CD4-positive, CD25-positive, alpha-beta regulatory T cell (primary cell): ENCODE results near the gene SLC51A. TPM values are rescaled to one million over a fixed set of nuclear protein-coding genes. Genes with fewer than 3 reads are reported as not detected.
"Not testable (repeated sequence)": the region's sequence is repeated elsewhere in the genome, so short reads cannot be mapped to it uniquely, and the experiment has no call there.

Experiments
- ATAC-seq, 2 donors: fragments of 150-1000 bp; cut with Tn5 transposase; one replicate each; pipeline ENCODE4 v1.10.0; 2021; ENCODE audit warnings: low read depth in 2 of 2, moderate number of reproducible peaks in 2 of 2, moderate library complexity in 1 of 2
- DNase-seq, 3 donors: peaks; one replicate each; pipeline versions ENCODE4 v3.0.0 to v3.0.0-alpha.2; 2012 to 2022; ENCODE audit warnings: mixed read lengths in 1 of 3
- H3K27ac ChIP-seq: one replicate; pipeline ENCODE4 v1.7.0; 2013; ENCODE audit warnings: mild to moderate bottlenecking, low read length; ENCODE audit not compliant: insufficient read depth, poor library complexity, severe bottlenecking
- H3K27me3 ChIP-seq: one replicate; pipeline ENCODE4 v1.7.0; 2013; ENCODE audit warnings: low read length; ENCODE audit not compliant: control insufficient read depth, insufficient read depth
- H3K36me3 ChIP-seq: one replicate; pipeline ENCODE4 v1.7.0; 2013; ENCODE audit warnings: mild to moderate bottlenecking, low read length, moderate library complexity; ENCODE audit not compliant: control insufficient read depth, insufficient read depth
- H3K4me1 ChIP-seq: 2 replicates; pipeline ENCODE4 v1.7.0; 2013; ENCODE audit warnings: mild to moderate bottlenecking, low read length; ENCODE audit not compliant: insufficient read depth, control insufficient read depth, poor library complexity, severe bottlenecking
- H3K4me3 ChIP-seq: one replicate; pipeline ENCODE4 v1.7.0; 2013; ENCODE audit warnings: low read depth, mild to moderate bottlenecking, low read length, moderate library complexity
- H3K9me3 ChIP-seq, 2 experiments: 1 replicate in 1 of 2; 2 replicates in 1 of 2; pipeline ENCODE4 v1.7.0; 2013; ENCODE audit warnings: low read length in 2 of 2, mild to moderate bottlenecking in 1 of 2, moderate library complexity in 1 of 2; ENCODE audit not compliant: control insufficient read depth in 2 of 2
- H3K27ac Mint-ChIP-seq, 3 donors: one replicate each; pipeline ENCODE4 v1.8.0; 2020 to 2022; ENCODE audit warnings: mild to moderate bottlenecking in 3 of 3, mixed read lengths in 3 of 3, moderate library complexity in 2 of 3
- H3K27me3 Mint-ChIP-seq: one replicate; pipeline ENCODE4 v1.8.0; 2022; ENCODE audit warnings: mild to moderate bottlenecking, mixed read lengths
- H3K36me3 Mint-ChIP-seq: one replicate; pipeline ENCODE4 v1.8.0; 2020; ENCODE audit warnings: mixed read lengths
- H3K4me1 Mint-ChIP-seq, 4 donors: one replicate each; pipeline ENCODE4 v1.8.0; 2020 to 2022; ENCODE audit warnings: mixed read lengths in 4 of 4, mild to moderate bottlenecking in 1 of 4
- H3K4me3 Mint-ChIP-seq, 4 donors: one replicate each; pipeline ENCODE4 v1.8.0; 2020 to 2022; ENCODE audit warnings: mild to moderate bottlenecking in 4 of 4, mixed read lengths in 4 of 4, moderate library complexity in 3 of 4
- H3K9me3 Mint-ChIP-seq, 7 donors: one replicate each; pipeline ENCODE4 v1.8.0; 2020 to 2022; ENCODE audit warnings: mixed read lengths in 7 of 7, mild to moderate bottlenecking in 3 of 7, moderate library complexity in 2 of 7
- polyA plus RNA-seq, 4 donors: library from polyadenylated mRNA; unstranded; fragments of 300-500 nt; fragmentation: Illumina TruSeq; gene quantifications; one replicate each; pipeline ENCODE4 v1.2.3, GENCODE V29; 2021
- total RNA-seq: library from RNA; stranded (reverse); gene quantifications from one replicate; pipeline ENCODE4 v1.2.3, GENCODE V29; 2022

Gene SLC51A
- total and polyA plus RNA-seq, 5 donors from 2014 or later: 0.38 to 2.2 (median 0.63) TPM; not detected in 1

DNA sequence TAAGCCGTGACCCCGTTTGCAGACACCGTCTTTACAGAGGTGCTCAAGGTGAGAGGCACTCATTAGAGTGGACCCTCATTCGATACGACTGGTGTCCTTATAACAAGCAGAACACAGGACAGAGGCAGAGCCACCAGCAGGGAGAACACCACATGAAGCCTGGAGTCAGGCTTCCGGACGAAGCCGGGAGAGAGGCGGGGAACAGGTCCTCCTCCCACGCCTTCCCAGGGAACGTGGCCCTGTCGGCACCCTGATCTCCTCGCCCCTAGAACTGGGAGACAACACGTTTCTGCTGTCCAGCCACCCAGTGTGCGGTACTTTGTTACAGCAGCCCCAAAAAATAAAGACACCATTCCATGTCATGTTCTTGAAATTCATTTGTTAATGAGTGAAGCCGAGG lies 38.8 kb upstream of the SLC51A start:
- Histone ChIP-seq H3K4me3 (no peak overlapping the region), H3K4me1 (peaks cover 43% of the 10 kb centered on the region), H3K27ac (peak overlapping the region; percentile 96), H3K27me3 (no peaks in the 10 kb centered on the region), H3K36me3 (no peaks in the 10 kb centered on the region), H3K9me3 (no peaks in the 10 kb centered on the region)
- Mint-ChIP-seq H3K9me3 (no peaks in the 10 kb centered on the region), H3K4me3 (peak overlapping the region in 1 of 4 donors; percentile 33), H3K4me1 (peaks cover 13 to 48% (median 32%) of the 10 kb centered on the region in 4 donors), H3K27me3 (peaks cover 5% of the 10 kb centered on the region), H3K27ac (peak overlapping the region; percentile 56 to 86 (median 85)), H3K36me3 (no peaks in the 10 kb centered on the region)
- no peak for DNase-seq
- no peak for ATAC-seq

DNA sequence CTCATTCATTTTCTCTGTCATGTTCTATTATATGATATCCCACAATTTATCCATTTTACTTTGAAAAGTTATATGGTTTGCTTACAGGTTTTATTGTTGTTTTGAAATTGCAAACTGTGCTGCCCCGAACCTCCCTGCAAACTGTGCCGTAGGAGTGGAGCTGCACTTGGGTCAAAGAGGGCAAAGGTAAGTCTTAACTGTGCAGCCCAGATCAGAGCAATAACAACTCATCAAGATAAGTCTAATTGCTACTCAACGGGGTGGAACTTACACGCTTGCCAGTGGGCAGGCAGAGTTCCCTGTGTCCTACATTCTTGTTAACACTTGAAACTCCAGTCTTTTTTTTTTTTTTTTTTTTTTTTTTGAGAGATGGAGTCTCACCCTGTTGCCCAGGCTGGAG lies 38.4 kb upstream of the SLC51A start:
- DNase-seq (no peak), ATAC-seq (no peak)
- Mint-ChIP-seq H3K27me3 (peaks cover 5% of the 10 kb centered on the region), H3K36me3 (no peaks in the 10 kb centered on the region), H3K9me3 (no peaks in the 10 kb centered on the region), H3K27ac (peak overlapping the region in 2 of 3 donors; percentile 85 to 86), H3K4me1 (peaks cover 13 to 52% (median 34%) of the 10 kb centered on the region in 4 donors), H3K4me3 (peak overlapping the region in 2 of 4 donors; percentile 33 to 52)
- H3K27me3 ChIP-seq: no peaks in the 10 kb centered on the region
- peak overlapping the region; percentile 96 for H3K27ac ChIP-seq
- H3K9me3 ChIP-seq: no peaks in the 10 kb centered on the region
- no peaks in the 10 kb centered on the region for H3K36me3 ChIP-seq
- peaks cover 47% of the 10 kb centered on the region for H3K4me1 ChIP-seq
- no peak overlapping the region for H3K4me3 ChIP-seq

DNA sequence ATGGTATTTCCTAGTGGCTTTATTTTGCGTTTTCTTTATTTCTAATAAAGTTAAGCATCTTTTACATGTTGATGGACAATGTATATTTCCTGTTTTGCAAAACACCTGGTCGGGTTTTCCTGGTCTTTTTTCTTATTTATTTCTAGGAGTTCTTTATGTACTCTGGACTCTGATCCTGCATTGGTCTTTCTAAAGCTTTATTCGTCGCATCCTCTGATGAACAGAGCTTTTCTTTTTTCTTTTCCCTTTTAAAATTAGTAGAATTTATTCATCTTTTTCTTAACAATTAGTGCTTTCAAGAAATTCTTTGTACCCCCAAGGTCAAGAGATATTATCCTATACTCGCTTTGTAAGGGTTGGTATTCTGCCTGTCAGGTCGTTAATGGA lies 37.3 kb upstream of the SLC51A start:
- H3K9me3 ChIP-seq: no peaks in the 10 kb centered on the region
- Mint-ChIP-seq H3K4me3 (peak overlapping the region; percentile 71 to 89 (median 82)), H3K27ac (peak overlapping the region; percentile 96 to 99 (median 97)), H3K4me1 (peaks cover 13 to 61% (median 40%) of the 10 kb centered on the region in 4 donors), H3K36me3 (no peaks in the 10 kb centered on the region), H3K27me3 (peaks cover 5% of the 10 kb centered on the region), H3K9me3 (no peaks in the 10 kb centered on the region)
- no peak for ATAC-seq
- H3K27me3 ChIP-seq: no peaks in the 10 kb centered on the region
- no peak for DNase-seq
- peak overlapping the region; percentile 73 for H3K4me3 ChIP-seq
- no peaks in the 10 kb centered on the region for H3K36me3 ChIP-seq
- peak overlapping the region; percentile 96 for H3K27ac ChIP-seq
- H3K4me1 ChIP-seq: peaks cover 56% of the 10 kb centered on the region

DNA sequence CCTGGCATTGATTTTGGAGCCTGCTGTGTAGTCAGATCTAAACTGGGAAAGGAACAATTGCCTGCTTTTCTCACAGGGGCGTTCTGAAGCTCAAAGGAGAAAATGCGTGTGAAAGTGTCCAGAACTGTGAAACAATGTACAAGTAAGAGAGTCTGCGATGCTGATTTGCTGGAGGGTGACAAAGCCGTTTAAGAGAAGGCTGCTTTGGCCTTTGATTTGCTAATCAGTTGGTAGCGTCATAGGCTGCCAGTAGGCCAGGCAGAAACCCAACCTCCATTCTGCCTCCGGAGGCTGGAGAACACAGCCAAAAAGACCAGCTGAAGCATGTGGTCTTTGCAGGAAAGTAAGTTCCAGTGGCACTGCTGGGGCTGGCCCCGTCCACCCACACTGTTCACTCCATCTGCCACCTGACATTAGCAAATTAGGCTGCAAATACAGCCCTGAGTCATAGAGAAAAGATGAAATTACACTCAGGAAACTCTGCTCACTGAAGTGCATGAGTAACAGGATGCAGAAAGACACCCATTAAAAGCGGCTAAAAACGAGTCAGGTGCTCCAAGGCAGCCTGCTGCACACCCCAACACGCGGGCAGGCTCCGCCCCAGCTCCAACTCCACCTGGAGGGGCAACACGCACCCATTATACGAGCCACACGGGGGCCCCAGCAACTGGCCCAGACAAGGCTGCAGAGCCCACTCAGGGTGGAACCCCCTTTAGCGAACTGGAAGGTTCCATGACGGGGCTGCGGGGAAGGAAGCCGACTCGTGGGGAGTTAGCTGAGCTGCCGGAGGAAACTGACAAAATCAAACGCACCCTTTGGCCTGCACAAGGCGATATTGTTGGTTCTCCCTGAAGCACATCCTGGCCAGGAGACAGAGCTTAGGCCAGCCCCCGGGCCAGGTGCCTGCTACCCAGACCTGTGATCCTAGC lies 36.7 kb upstream of the SLC51A start:
- Histone ChIP-seq H3K27ac (peak overlapping the region; percentile 96), H3K4me1 (peaks cover 56% of the 10 kb centered on the region), H3K27me3 (no peaks in the 10 kb centered on the region), H3K9me3 (no peaks in the 10 kb centered on the region), H3K36me3 (no peaks in the 10 kb centered on the region), H3K4me3 (peak overlapping the region; percentile 73)
- peak overlapping the region; percentile 96 to 99 (median 97) for H3K27ac Mint-ChIP-seq
- ATAC-seq: peak; percentile 90 to 92
- H3K27me3 Mint-ChIP-seq: peaks cover 5% of the 10 kb centered on the region
- DNase-seq: peak; percentile 74 to 95 (median 89)
- H3K4me1 Mint-ChIP-seq: peaks cover 13 to 61% (median 41%) of the 10 kb centered on the region in 4 donors
- H3K9me3 Mint-ChIP-seq: no peaks in the 10 kb centered on the region
- peak overlapping the region; percentile 71 to 89 (median 82) for H3K4me3 Mint-ChIP-seq
- no peaks in the 10 kb centered on the region for H3K36me3 Mint-ChIP-seq

DNA sequence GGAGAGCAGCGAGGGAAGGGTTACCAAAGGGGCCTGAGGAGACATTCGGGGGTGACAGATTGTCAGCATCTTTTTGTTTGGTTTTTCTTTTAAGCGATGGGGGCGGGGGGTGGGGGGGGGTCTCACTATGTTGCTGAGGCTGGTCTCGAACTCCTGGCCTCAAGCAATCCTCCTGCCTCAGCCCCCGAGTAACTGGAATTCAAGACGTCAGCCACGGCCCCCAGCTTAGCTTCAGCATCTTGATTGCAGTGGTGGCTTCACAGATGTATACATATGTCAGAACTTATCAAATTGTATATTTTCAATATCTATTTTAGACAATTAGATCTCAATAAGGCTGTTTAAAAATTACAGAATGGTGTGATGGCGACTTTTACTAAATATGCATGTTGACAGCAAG lies 36.0 kb upstream of the SLC51A start:
- Histone ChIP-seq H3K4me1 (peaks cover 56% of the 10 kb centered on the region), H3K27ac (peak overlapping the region; percentile 96), H3K9me3 (no peaks in the 10 kb centered on the region), H3K36me3 (no peaks in the 10 kb centered on the region), H3K4me3 (peak overlapping the region; percentile 73), H3K27me3 (no peaks in the 10 kb centered on the region)
- peak overlapping the region; percentile 71 to 89 (median 88) for H3K4me3 Mint-ChIP-seq
- H3K27ac Mint-ChIP-seq: peak overlapping the region; percentile 96 to 99 (median 97)
- H3K9me3 Mint-ChIP-seq: no peaks in the 10 kb centered on the region
- no peak for DNase-seq
- no peak for ATAC-seq
- H3K36me3 Mint-ChIP-seq: no peaks in the 10 kb centered on the region
- peaks cover 5% of the 10 kb centered on the region for H3K27me3 Mint-ChIP-seq
- peaks cover 13 to 64% (median 41%) of the 10 kb centered on the region in 4 donors for H3K4me1 Mint-ChIP-seq

DNA sequence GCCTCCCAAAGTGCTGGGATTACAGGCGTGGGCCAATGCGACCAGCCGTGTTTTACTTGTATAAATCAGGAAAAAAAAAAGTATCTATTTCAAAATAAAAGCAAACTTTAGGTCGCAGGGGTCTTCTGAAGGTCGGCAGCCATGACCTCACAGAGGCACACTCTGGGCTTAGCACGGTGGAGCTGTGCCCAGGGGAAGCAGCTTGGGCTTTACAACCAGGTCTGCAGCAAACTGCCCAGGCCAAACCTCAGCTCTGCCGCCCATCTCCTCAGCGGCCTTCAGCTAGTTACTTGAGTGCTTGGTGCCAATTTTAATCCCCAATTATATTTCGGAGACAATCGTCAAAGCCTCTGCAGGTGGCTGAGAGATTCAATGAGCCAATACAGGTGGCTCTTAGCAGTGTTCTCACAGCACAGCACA lies 35.2 kb upstream of the SLC51A start:
- no peaks in the 10 kb centered on the region for H3K9me3 ChIP-seq
- Mint-ChIP-seq H3K27me3 (peaks cover 5% of the 10 kb centered on the region), H3K9me3 (no peaks in the 10 kb centered on the region), H3K36me3 (no peaks in the 10 kb centered on the region), H3K27ac (peak overlapping the region; percentile 97 to 99 (median 98)), H3K4me1 (peaks cover 13 to 65% (median 41%) of the 10 kb centered on the region in 4 donors), H3K4me3 (peak overlapping the region in 3 of 4 donors; percentile 87 to 91 (median 88))
- peaks cover 58% of the 10 kb centered on the region for H3K4me1 ChIP-seq
- no peaks in the 10 kb centered on the region for H3K36me3 ChIP-seq
- H3K27ac ChIP-seq: peak overlapping the region; percentile 96
- H3K27me3 ChIP-seq: no peaks in the 10 kb centered on the region
- H3K4me3 ChIP-seq: no peak overlapping the region
- ATAC-seq (no peak), DNase-seq (no peak)

DNA sequence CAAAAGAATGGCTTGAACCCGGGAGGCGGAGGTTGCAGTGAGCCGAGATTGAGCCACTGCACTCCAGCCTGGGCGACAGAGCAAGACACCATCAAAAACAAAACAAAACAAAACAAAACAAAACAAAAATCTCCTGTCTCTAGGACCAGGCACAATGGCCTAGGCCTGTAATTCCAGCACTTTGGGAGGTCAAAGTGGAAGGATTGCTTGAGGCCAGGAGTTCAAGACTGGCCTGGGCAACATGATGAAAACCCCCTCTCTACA lies 32.2 kb upstream of the SLC51A start:
- ATAC-seq, H3K36me3 Mint-ChIP-seq: not testable (repeated sequence)
- peaks cover 11 to 71% (median 42%) of the 10 kb centered on the region in 4 donors for H3K4me1 Mint-ChIP-seq

More for the DNA sequence above, 32.2 kb upstream of the SLC51A start:
- H3K27me3 Mint-ChIP-seq, H3K9me3 ChIP-seq, H3K4me3 Mint-ChIP-seq, DNase-seq, H3K27me3 ChIP-seq, H3K9me3 Mint-ChIP-seq, H3K4me3 ChIP-seq, H3K36me3 ChIP-seq: not testable (repeated sequence)
- Histone ChIP-seq H3K4me1 (peaks cover 62% of the 10 kb centered on the region), H3K27ac (peak overlapping the region; percentile 96)
- peak overlapping the region; percentile 95 to 99 (median 98) for H3K27ac Mint-ChIP-seq
